IPS-20b (cell line): ENCODE measurements around the gene FAM221B.

Experiments used
- H3K27ac ChIP-seq: one replicate; pipeline ENCODE4 v1.5.1; 2013; ENCODE audit warnings: low read length
- H3K27me3 ChIP-seq: 2 replicates; pipeline ENCODE4 v1.6.1; 2013; ENCODE audit warnings: mild to moderate bottlenecking, low read length, inconsistent platforms; ENCODE audit not compliant: insufficient read depth
- H3K36me3 ChIP-seq: 2 replicates; pipeline ENCODE4 v1.6.1; 2013; ENCODE audit warnings: low read depth, mild to moderate bottlenecking, inconsistent platforms, low read length, moderate library complexity; ENCODE audit not compliant: insufficient read depth
- H3K4me1 ChIP-seq: 2 replicates; pipeline ENCODE4 v1.6.1; 2013; ENCODE audit warnings: mild to moderate bottlenecking, control low read depth, inconsistent platforms, low read length, moderate library complexity; ENCODE audit not compliant: insufficient read depth
- H3K4me3 ChIP-seq: 2 replicates; pipeline ENCODE4 v1.5.1; 2013; ENCODE audit warnings: mild to moderate bottlenecking, low read length, inconsistent platforms
- H3K9ac ChIP-seq: 2 replicates; pipeline ENCODE4 v1.6.1; 2013; ENCODE audit warnings: low read depth, mild to moderate bottlenecking, inconsistent platforms, low read length, moderate library complexity
- H3K9me3 ChIP-seq: 2 replicates; pipeline ENCODE4 v1.6.1; 2013; ENCODE audit warnings: mild to moderate bottlenecking, low read depth, low read length, inconsistent platforms; ENCODE audit not compliant: insufficient read depth

FAM221B gene

DNA sequence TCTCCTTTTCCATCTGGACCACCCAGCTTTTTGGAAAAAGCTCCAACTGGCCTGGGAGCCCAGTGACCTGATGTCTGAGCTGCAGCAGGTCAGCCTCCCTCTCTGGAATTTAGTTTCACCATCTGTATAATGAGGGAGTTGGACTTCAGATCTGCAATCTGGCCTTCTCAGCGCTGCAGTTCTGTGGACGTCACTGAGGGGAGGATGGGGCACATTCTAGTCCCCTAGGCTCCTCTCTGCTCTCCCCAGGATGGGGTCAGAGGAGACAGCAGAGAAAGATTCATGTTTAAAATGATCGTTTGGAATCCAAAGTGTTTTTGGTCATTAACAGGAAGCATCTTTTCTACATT, 31.4 kb upstream of the FAM221B start:
- H3K27me3 ChIP-seq = peaks cover 20% of the 10 kb centered on the region
- H3K4me1 ChIP-seq = no peaks in the 10 kb centered on the region
- no peak overlapping the region for H3K27ac ChIP-seq
- no peaks in the 10 kb centered on the region for H3K9me3 ChIP-seq
- no peaks in the 10 kb centered on the region for H3K36me3 ChIP-seq
- H3K9ac ChIP-seq = no peak overlapping the region
- H3K4me3 ChIP-seq = no peak overlapping the region

DNA sequence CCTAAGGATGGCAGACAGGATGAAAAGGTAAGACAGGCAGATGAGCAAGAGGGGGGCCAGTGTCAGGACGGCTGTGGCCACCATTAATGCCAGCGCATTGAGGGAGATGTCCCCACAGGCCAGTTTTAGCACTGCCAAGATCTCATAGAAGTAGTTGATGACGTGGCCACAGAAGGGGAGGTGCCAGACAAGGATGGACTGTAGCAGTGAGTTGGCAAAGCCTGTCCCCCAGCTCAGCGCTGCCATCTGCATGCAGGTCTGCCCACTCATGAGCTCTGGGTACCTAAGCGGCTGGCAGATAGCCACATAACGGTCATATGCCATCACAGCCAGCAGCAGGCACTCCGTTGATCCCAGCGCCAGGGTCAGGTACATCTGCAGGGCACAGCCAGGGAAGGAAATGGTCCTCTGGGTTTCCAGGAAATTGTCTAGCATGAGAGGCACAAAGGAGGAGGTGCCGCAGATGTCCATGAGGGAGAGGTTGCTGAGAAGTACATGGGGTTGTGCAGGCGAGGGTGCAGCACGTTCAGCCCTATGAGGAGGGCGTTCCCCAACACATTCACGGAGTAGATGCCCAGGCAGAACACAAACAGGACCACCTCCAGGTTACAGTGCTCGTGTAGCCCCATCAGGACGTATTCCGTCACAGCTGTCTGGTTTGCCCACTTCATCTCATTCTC, 30.9 kb upstream of the FAM221B start:
- Histone ChIP-seq H3K27ac (no peak overlapping the region), H3K9ac (no peak overlapping the region), H3K9me3 (no peaks in the 10 kb centered on the region), H3K4me3 (no peak overlapping the region), H3K27me3 (peaks cover 20% of the 10 kb centered on the region), H3K36me3 (no peaks in the 10 kb centered on the region), H3K4me1 (no peaks in the 10 kb centered on the region)

DNA sequence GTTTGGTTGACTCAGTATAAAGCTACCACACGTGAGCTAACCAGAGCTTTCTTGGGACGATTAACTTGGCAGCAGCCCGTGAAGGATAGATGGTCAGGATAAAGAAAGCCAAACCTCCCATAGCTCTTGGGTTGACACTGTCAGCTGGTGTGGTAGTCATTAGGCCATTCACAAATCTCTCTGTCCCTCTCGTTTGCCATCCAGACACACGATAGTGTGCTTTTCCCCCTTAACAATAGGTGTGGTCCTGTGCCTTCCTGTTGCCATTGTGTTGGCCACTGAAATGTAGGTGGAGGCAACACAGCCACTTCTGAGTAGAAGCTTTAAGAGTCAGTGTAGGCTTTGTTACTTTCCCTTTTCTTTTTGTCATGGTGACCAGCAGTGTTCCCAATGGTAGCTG, 29.9 kb upstream of the FAM221B start:
- peaks cover 20% of the 10 kb centered on the region for H3K27me3 ChIP-seq
- no peaks in the 10 kb centered on the region for H3K36me3 ChIP-seq
- no peak overlapping the region for H3K4me3 ChIP-seq
- H3K27ac ChIP-seq = no peak overlapping the region
- H3K4me1 ChIP-seq = no peaks in the 10 kb centered on the region
- H3K9ac ChIP-seq = no peak overlapping the region
- no peaks in the 10 kb centered on the region for H3K9me3 ChIP-seq

DNA sequence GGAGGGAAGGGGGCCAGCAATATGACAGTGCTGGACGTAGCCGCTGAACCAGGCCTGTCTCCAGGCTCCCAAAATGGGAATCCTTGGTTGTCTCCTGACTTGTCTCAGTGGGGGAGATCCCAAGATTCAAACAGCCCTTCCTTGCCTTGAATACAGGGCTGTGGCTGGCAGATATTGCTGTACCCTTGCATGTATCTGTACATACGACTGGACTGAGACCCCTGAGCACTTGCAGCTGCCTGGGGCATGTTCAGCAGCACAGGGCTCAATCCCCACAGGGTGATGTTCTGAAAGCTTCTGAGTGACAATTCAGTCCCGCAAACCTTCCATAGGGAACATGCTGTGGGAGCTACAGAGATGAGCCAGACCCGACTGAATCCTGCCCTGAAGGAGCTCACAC, 28.4 kb upstream of the FAM221B start:
- H3K27me3 ChIP-seq = peaks cover 17% of the 10 kb centered on the region
- H3K36me3 ChIP-seq = no peaks in the 10 kb centered on the region
- H3K4me1 ChIP-seq = no peaks in the 10 kb centered on the region
- no peak overlapping the region for H3K9ac ChIP-seq
- no peak overlapping the region for H3K27ac ChIP-seq
- no peaks in the 10 kb centered on the region for H3K9me3 ChIP-seq
- no peak overlapping the region for H3K4me3 ChIP-seq

DNA sequence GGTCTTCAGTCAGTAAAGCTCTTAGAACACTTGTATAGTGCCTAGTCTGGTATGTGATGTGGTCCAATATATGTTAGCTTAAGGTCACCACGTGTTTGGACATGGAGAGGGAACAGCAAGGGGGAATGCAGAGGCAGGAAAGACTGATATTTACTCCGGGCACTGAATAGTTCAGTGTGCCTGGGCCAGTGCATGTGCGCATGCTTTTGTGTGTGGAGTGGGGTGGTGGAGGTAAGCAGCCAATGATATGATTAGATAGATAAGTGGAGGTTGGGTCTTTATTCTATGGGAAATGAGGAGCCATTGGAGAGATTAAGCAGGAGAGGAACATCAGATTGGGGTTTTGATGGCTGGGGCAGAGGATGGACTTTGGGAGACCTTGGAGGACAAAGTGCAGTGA, 27.7 kb upstream of the FAM221B start:
- Histone ChIP-seq H3K4me3 (no peak overlapping the region), H3K27me3 (peaks cover 10% of the 10 kb centered on the region), H3K9ac (no peak overlapping the region), H3K27ac (no peak overlapping the region), H3K9me3 (no peaks in the 10 kb centered on the region), H3K4me1 (no peaks in the 10 kb centered on the region), H3K36me3 (no peaks in the 10 kb centered on the region)

DNA sequence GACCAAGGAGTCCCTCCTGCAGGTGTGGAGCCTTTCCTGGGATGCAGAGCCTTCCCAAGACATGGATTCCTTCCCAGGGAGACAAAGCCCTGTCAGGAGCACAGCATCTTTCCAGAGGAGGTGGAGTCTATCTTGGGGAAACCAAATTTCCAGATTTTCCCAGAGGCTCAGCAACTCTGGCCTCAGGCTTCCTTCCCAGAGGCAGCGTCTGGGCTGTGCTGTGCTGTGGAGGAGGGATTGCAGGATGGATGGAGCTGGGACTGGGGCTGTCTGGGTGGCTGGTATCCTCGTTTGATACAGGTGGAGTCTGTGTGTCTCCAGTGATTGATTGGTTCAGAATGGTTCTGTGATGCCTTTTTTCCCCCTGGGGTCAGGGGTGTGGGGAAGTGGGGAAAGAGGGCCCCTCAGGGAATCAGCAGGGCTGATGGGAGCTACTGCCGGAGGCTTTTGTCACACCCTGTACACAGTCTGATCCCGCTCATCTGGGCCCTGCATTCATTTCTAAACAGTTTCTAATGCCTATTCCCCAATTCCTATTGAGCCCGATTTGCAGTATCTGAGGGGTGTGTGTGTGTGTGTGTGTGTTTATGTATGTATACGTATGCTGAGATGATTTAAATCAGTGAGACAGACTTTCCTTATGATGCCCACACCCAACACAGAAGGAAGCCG, 25.7 kb upstream of the FAM221B start:
- H3K4me1 ChIP-seq = no peaks in the 10 kb centered on the region
- no peak overlapping the region for H3K9ac ChIP-seq
- no peaks in the 10 kb centered on the region for H3K36me3 ChIP-seq
- H3K27me3 ChIP-seq = no peaks in the 10 kb centered on the region
- no peaks in the 10 kb centered on the region for H3K9me3 ChIP-seq
- H3K27ac ChIP-seq = no peak overlapping the region
- H3K4me3 ChIP-seq = no peak overlapping the region

DNA sequence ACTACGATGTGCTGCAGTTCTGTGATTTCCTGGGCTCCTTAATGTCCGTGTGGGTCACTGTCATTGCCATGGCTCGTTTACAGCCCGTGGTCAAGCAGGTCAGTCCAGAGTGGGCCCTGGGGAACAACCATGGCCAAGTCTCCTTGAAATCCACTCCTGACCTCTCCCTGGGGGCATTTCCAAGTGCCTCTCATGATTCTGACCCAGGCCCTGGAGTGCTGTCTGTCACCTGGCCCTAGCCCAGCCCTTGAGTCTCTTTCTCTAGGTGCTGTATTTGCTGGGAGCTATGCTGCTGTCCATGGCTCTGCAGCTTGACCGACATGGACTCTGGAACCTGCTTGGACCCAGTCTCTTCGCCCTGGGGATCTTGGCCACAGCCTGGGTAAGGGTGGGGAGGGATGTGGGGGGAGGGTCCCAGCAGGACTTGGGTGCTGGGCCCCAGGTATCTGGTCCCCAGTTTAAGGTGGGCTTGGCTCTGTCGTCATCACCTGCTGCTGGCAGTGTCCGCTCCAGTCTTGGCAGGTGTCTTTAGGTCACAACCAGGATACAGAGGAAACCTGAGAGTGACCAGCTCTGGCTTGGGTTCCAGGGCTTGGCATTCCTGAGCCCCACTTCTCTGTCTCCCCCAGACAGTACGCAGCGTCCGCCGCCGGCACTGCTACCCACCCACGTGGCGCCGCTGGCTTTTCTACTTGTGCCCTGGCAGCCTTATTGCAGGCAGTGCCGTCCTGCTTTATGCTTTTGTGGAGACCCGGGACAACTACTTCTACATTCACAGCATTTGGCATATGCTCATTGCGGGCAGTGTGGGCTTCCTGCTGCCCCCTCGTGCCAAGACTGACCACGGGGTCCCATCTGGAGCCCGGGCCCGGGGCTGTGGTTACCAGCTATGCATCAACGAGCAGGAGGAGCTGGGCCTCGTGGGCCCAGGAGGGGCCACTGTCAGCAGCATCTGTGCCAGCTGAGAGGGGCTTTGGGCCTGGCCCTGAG, 24.6 kb upstream of the FAM221B start:
- Histone ChIP-seq H3K36me3 (no peaks in the 10 kb centered on the region), H3K9ac (no peak overlapping the region), H3K4me1 (no peaks in the 10 kb centered on the region)

DNA sequence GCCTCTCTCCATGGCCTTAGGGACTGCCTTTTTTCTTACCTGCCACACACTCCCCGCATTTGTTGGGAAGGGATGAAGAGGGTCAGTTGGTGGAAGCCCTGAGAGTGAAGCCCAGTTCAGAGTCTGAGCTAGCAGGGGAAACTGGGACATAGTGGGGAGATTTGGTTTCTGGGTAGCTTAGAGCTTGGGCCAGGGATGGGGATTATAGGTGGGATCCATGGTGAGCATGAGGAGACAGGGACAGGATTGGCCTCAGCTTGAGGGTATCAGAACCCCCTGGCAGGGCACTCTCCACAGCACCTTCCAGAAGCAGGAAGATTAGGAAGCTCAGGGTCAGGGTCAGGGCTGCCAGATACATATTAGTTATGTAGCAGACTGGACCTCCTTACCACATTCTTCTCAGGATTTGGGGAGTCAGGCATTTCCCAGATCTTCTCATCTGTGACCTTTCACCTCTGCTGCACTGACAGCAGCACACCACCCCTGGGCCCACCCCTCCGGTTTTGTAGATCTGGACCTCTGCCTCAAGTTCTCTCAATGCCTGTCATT, 23.8 kb upstream of the FAM221B start:
- no peak overlapping the region for H3K4me3 ChIP-seq
- H3K9me3 ChIP-seq = no peaks in the 10 kb centered on the region
- no peak overlapping the region for H3K27ac ChIP-seq
- no peaks in the 10 kb centered on the region for H3K36me3 ChIP-seq
- H3K9ac ChIP-seq = no peak overlapping the region
- no peaks in the 10 kb centered on the region for H3K4me1 ChIP-seq
- peaks cover 4% of the 10 kb centered on the region; the same call in 1 of the 2 replicates for H3K27me3 ChIP-seq

More for the DNA sequence above, 24.6 kb upstream of the FAM221B start:
- no peaks in the 10 kb centered on the region for H3K9me3 ChIP-seq
- H3K4me3 ChIP-seq = no peak overlapping the region
- H3K27ac ChIP-seq = no peak overlapping the region
- H3K27me3 ChIP-seq = no peaks in the 10 kb centered on the region

DNA sequence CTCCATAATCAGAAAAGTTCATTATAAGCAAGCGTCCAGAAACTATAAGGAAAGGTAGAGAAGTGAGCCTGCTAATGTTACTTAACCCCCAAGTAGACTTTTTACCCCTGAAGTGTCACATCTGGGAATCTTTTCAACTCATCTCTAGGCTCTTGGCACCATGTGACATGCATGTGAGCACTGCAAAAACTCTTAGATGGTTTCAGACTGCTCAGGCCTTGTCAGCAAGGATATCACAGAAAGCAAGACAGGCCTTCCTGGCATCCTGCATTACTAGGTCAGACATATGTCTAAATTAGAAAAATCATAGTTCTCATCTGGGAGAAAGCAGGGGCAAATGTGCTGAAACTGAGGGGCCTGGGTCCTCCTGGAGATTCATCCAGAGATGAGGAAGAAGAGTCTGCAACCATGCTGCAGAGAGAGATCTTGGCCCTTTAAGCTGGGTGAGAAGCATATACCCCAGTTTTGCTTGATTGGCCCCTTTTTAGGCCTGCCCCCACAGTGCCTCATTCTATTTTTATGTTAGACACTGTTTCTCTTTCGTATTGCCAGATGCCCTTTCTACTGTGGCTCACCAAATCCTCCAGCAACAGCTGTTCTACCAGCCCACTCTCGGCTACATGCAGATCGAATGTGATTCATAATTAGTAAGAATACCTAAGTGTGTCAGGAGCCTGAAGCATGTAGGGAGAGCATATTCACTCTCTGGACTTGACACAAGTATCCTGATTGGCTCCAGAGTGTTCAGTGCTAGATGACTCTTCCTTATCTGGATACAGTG, 19.4 kb upstream of the FAM221B start:
- Histone ChIP-seq H3K9ac (no peak overlapping the region), H3K9me3 (no peaks in the 10 kb centered on the region)

DNA sequence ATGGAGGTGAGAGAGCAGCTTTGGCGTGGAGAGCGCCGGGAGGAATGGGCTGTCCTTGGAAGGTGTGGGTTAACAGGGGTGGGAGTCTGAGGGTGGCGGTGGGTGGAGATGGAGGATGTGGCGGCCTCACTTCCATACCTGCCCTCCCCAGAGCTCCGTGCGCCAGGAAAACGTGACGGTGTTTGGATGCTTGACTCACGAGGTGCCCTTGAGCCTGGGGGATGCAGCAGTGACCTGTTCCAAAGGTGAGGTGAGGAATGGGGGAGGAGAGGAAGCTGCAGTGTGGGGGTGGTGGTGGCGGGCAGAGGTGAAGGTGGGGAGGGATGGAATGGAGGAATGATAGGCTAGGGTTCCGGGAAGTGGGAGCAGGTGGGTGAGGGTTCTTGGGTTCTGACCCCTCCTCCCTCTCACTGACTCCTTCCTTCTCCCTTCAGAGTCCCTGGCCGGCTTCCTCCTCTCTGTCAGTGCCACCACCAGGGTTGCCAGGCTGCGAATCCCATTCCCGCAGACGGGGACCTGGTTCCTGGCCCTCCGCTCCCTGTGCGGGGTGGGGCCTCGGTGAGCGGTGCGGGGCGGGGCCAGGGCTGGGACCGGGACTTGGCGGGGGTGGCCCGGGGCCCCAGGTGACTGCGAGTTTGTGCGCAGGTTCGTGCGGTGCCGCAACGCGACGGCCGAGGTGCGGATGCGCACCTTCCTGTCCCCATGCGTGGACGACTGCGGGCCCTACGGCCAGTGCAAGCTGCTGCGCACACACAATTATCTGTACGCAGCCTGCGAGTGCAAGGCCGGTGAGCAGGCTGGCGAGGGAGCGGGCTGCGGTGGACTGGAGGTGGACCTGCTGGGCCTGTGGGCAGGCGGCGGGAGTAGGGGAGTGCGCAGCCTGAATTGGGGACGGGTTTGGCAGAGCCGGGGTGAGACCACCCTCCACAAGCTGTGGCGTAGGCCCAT, 17.6 kb upstream of the FAM221B start:
- Histone ChIP-seq H3K4me1 (peaks cover 18% of the 10 kb centered on the region), H3K27ac (no peak overlapping the region), H3K9me3 (no peaks in the 10 kb centered on the region)

More for the DNA sequence above, 19.4 kb upstream of the FAM221B start:
- no peak overlapping the region for H3K27ac ChIP-seq
- no peaks in the 10 kb centered on the region for H3K36me3 ChIP-seq
- H3K4me3 ChIP-seq = no peak overlapping the region
- peaks cover 26% of the 10 kb centered on the region for H3K27me3 ChIP-seq
- H3K4me1 ChIP-seq = peaks cover 18% of the 10 kb centered on the region

More for the DNA sequence above, 17.6 kb upstream of the FAM221B start:
- Histone ChIP-seq H3K9ac (peak overlapping the region; percentile 47; the same call in 1 of the 2 replicates), H3K4me3 (peak overlapping the region; percentile 76), H3K36me3 (no peaks in the 10 kb centered on the region), H3K27me3 (peaks cover 26% of the 10 kb centered on the region)
